ENCODE data around the gene C2orf72.
"Not testable (repeated sequence)": the region's sequence is repeated elsewhere in the genome, so short reads cannot be mapped to it uniquely, and the experiment has no call there.

The C2orf72 gene

DNA sequence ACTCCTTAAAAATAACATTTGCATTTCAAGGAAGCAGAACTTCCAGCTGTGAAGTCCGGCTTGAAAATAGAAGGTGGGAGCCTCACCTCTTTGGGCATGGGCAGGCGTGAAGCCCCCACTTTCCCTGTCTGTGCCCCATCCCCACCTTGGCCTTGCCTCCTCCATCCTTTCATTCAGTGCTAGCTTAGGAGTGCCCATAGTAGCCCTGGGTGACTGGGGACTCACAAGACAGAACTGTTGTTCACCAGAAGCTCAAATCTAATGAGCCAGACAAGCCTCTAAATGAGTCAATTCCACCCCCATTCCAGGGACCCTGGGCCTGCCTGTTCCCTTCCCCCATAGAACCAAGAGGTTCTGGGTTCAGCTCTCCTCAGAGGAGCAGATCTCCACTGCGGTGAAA is 21.4 kb upstream of the C2orf72 start:
- DNase-seq: no peak

DNA sequence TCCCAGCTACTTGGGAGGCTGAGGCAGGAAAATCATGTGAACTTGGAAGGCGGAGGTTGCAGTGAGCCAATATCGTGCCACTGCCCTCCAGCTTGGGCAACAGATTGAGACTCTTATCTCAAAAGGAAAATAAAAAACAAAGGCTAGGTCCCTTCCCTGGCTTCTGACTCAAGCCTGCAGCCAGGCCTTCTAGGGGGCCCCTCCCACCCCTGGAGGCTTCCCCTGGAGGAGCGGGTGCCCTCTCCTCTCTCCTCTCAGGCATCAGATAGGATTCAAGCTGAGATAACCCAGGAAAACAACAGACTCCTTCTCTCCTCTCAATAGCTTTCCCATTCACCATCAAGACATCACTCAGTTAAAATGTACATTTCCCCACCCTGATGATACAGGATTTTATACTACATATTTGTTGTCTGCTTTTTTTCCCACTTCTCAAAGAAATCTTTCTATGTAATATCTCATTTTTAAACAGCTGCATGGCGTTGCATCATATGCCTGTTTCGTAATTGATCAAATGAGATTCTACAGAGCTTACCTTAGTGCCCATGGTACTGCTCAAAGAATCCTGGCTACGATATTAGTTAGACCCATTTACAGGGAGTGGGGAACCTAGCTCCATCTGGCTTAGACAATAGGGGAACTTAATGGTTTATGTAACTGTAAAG is 20.6 kb upstream of the C2orf72 start:
- DNase-seq: no peak

DNA sequence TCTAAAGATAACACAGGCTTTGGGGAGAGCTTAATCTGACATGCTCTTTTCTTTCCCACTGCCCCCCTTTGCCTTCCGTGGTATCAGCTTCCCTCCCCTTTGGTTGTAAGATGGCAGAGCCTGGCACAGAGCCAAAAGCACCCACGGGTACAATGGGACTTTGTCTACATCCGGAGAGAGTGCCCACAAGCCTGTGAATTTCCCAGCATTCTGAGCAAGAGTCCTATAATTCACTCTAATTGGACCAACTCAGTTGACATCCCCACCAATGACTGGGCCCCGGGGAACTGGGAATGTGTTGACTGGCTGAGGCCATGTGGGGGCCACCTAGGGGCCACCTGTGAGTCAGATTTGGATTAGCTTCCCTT is 20.1 kb upstream of the C2orf72 start:
- DNase-seq: no peak

DNA sequence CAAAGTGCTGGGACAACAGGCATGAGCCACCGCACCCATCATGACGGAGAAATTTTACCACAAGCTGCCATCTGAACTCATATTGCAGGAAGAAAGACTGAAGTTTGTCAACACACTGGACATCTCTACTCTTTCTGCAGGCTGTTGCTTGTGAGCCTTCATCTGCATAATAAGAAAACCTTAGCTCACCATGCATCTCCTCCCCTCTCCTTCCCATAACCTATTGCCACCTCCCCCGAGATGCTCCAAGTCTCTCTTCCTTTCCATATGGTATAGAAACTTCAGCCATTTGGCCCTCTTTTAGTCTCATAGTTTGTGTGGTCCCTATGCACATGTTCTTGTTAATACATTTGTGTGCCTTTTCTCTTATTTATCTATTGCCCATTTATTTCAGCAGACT is 19.1 kb upstream of the C2orf72 start:
- DNase-seq: no peak

DNA sequence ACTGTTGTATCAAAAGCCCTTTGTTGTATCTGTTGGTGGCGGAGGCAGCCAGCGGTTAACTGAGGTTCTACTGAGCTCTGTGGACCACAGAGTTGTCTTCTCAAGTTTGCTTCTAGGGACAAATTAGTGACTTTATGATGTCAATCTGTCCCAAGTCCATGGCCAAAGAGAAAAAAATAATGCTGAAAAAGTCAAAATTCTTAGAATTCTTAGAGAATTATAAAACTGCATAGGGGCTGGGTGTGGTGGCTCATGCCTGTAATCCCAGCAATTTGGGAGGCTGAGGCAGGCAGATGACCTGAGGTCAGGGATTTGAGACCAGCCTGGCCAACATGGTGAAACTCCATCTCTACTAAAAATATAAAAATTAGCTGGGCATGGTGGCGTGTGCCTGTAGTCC is 12.3 kb upstream of the C2orf72 start:
- DNase-seq: not testable (repeated sequence)

DNA sequence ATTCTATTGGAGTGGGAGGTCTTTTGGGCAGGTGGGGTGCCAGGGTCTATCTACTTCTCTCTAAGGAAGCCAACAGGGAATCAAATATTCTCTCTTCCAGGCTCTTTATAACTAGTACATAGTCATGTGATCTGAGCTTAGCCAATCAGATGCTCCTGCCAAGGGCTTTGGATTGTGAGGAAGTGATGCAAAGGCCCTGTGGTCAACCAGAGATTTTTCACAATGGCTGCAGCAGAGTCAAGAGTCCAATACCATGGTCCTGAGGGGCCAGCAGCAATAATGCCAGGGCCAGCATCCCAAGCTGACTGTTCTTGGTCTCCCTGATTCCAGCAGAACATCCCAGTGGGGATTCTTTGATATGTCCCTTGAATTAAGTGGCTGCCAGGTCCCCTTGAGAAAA is 8.4 kb upstream of the C2orf72 start:
- no peak for DNase-seq

DNA sequence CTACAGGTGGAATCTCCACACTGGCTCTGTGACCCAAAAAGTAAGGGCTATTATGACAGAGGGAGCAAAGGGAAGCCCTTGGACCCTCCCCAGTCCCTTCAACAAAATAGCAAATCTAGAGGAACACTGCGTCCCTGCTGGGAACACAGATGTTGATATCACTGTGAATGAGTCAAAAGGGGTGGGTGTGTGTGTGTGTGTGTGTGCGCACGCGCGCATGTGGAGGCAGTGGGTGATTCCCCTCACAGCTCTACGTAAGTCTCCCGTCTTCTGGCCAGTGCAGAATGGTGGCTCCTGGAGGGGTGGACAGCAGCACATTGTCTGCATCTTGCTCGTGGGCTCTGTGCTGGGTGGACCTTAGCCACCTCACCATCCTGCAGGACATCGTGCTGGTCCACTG is 7.8 kb upstream of the C2orf72 start:
- no peak for DNase-seq

DNA sequence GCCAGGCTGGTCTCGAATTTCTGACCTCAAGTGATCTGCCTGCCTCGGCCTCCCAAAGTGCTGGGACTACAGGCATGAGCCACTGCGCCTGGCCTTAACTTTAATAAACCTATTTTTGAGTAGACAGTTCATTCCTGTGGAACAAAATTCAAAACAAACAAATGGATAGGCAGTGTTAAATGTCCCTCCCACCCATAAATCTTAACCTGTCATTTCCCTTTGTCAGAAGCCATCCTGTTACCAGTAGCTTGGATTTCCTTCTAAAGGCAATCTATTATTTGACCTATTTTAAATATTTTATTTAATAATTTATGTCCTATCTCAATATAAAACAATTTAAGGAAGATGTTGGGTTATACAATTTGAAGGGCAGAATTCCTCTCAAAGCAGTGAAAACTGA is 6.6 kb upstream of the C2orf72 start:
- no peak for DNase-seq

DNA sequence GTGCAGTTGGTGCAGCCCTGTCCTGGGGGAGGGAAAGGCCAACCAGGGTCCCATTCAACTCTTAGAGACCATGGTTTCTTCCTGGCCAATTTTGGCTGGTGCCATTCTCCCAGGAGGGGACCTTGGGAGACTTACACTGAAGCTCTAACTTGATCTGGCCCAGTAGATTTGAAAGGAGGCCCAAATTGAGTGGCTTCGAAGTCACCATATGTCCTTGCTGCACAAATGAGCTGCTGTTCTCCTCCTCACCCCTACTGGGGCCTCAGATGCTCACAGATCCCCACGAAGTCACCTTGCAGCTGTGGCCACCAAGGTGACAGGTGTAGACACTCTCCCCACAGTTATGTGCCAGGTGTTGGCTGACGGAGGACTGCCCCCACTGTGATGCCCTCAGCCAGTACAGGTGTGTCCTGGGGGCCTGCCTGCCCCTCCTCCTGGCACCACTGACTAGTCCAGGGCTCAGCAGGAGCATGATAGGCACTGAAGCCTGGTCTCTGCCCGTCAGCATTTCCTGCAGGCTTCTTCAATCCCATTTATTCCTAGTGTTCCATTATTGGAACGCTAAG is 4.7 kb upstream of the C2orf72 start:
- no peak for DNase-seq

DNA sequence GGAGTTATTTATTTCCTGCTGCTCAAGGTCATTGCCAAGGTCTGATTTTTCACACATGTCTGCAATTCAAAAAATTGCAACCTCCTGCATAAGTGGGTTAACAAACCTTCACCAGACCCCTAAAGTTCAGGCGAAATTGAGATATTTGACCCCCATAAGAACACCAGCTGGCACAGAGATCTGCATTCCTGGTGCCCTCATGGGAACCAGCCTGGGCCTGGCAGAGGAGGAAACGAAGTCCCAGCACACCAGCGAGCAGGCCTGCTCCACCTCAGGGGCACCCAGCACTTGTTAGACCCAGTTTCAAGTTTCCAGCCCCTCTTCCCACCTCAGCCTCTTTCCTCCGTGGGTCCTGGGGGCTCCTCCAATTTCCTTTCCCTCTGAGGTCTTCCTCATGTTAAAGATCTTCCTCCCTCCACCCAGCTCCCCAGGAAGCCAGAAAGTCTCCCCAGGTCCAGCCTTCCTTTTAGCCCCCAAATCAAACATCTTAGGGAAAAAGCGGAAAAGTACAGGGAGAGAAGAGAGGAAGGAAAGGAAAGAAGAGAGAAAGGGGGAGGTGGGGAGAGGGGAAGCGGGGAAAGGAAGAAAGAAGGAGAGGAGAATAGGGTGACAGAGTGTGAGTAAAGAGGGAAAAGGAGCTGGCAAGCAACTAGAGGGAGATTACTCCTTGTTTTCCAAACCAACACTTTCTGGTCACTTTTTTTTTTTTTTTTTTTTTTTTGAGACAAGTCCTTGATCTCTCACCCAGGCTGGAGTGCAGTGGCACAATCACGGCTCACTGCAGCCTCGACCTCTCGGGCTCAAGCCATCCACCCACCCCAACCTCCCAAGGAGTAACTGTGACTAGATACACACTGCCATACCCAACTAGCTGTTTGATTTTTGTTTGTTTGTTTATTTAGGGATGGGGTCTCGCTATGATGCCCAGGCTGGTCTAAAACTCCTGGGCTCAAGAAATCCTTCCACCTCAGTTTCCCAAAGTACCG is 3.9 kb upstream of the C2orf72 start:
- no peak for DNase-seq

DNA sequence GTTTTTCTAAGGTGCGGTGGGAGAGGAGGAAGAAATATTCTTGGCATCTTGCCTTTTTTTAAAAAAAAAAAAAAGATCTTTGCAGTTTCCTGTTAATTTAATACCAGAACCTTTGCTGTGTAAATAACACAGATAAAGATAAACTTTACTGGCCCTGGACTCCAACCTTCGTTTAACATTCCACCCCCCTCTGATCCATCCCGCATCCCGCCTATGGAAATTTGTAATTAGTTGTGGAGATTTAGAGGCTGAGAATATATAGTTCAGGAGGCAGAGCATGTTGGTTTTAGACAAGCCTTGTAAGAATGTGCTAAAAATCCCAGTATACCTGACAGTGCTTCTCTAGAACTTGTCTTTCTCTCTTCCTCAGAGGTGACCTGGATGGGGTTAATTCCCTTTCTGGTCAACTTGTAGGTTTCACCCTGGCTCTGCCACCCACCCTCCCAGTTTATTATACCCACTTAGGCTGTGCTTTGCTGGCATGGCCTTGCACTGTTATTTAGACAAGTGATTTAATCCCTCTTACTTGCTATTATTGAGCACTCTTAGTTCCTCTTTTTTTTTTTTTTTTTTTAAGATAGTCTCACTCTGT is 2.9 kb upstream of the C2orf72 start:
- no peak for DNase-seq

DNA sequence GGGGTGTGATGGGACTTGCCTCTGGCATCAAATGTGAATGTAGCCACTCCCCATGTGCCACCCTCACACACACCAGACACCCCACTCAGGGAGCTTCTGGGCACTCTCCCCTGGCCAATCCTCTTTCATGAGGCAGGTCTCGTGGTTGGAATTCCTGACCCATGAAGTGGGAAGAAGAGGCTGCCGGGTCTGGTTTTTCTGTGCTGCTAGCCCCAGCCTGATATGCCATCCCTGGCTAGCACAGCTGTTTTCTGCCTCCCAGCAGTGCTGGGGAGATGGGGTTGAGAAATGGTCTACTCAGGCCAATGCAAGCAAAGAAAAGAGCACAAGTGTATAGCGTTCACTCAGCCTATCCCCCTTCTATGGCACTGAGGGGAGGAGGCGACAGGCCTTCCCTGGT is 1.2 kb upstream of the C2orf72 start:
- no peak for DNase-seq

DNA sequence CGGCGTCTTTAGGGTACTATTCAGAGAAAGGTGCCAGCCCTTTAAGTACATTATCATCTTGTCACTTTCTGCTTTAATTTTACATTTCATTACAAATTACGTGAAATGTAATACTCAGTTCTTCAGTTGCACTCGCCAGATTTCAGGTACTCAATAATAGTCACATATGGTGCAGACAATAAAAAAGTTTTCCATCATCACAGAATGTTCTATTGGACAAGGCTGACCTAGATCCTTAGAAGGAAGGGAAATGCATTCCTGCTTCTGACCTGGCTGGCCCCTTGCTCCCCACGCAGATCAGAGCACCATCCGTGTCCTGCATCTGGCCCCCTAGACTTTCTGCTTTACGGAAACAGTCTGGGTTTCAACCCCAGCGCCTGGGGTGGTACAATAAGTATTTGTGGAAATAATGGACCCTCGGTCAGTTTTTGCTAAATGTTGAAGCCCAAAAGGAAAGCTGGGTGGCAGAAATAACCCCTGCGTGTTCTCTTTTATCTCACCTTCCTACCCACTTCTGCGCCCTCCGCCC is 681 bp upstream of the C2orf72 start:
- DNase-seq: no peak

DNA sequence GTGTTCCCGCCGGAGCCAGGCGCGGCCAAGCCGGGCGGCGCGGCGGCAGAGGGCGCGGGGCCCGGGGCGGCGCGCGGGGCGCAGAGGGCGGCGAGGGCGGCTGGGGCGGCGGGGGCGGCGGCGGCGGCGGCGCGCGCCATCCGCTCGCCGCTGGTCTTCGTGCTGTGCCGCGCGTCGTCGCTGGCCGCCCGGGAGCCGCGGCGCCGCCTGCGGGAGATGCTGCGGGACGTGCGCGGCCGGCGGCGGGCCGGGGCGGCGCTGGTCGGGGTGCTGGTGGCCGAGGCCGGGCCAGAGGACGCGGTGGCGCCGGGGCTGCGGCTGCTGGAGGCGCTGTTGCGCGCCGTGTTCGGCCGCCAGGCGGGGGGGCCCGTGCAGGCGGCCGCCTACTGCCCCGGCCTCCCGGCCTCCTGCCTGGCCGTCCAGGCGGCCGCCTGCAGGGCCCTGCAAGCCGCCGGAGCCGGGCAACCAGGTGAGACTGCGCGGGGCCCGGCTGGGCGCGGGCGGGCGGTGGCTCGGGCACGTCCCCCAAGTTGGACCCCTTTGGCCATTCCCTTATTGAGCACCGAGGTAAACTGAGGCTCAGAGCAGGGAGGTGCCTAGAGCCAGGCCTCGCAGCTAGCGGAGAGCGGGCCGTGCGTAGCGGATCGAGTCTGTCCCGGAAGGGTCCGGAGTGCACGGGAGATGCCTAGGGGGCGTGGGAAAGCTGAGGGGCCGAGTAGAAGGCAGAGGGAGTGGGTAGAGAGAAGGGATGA is 584 bp downstream of the C2orf72 start:
- DNase-seq: peak; percentile 31

DNA sequence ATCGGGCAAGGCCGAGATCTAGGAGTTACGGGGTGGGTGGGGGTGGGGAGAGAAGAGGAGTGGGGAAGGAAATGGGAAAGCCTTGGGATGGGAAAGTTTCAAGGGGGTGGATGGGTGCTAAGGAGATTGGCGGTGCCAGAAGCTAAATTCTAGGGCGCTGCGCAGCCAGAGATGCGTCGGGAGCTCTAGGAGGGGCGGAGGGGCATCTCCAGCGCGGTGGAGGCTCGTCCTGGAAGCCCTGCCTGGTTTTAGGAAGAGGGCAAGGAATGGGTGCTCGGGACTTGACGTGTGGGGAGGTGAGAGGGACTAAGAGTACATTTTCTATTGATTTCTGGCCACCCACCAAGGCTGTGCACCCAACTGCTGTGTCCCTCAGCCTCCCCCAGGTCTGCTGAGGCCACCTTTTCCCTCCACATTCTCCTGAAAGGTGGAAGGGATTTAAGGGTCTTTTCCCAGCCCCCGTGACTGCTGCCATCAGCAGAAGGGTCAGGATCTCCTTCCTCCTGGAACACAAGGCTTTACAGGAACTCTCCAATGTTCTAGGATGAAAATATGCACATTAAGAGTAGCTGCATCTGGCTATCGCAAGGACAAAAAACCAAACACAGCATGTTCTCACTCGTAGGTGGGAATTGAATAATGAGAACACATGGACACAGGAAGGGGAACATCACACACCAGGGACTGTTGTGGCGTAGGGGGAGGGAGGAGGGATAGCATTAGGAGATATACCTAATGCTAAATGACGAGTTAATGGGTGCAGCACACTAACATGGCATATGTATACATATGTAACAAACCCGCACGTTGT is 1.4 kb downstream of the C2orf72 start:
- DNase-seq: no peak

DNA sequence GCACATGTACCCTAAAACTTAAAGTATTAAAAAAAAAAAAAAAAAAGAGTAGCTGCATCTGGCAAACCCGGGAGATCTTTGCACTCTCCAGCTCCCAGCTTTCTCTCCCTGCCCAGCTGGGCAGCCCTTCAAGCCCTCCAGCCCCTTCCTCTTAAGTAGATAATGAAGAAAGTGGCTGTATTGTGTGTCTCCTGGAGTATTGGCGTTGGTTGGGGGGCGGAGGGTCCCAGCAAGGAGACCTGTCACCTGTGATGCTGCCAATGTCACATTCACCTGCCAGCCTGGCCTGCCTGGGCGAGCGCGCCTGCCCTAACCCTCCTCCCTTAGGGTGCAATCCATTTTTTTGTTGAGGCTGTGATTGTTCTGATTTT is 2.0 kb downstream of the C2orf72 start:
- no peak for DNase-seq

DNA sequence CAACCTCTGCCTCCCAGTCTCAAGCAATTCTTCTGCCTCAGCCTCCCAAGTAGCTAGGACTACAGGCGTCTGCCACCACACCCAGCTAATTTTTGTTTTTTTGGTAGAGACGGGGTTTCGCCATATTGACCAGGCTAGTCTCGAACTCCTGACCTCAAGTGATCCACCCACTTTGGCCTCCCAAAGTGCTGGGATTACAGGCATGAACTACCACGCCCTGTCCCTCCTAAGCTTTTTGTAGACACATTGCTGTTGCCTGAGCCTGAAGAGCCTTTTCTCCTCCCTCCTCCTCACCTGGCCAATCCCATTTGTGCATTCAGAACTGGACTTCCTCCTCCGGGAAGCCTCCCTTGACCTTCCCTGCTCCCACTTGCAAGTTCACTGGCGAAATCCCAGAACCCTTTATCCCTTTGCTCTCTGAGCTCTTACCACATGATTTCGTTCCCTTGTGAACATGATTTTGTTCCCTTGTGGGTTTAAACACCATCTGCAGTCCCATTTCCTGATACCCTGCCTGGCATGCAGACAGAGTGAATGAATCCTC is 2.6 kb downstream of the C2orf72 start:
- DNase-seq: no peak

DNA sequence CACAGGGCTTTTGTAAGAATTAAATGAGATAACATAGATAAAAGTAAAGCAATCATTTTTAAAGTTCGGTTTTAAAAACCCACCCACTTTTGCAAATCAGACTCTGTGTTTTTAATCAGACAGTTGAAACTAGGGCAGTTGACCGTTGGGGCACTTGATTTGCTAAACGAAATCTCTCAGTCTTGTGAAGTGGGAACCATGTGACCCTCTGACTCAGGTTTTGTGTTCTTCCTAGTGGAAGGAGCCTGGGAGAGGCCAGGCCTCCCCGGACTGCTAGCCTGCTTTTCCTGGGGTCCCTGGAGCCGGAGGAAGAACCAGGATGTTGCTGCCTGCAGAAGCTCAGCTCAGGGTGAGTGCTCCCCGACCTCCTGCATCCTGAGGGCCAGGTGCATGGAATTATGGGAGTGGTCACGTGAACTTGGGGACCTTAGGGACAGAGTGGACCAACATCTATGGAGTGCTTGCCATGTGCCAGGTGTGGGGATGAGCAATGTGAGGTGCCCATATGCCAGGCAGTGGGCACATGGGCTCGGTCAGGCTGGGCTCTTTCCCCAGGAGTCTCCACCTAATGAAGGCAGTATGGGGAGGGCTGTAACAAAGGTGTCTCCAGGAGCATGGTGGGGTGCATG is 3.9 kb downstream of the C2orf72 start:
- no peak for DNase-seq

DNA sequence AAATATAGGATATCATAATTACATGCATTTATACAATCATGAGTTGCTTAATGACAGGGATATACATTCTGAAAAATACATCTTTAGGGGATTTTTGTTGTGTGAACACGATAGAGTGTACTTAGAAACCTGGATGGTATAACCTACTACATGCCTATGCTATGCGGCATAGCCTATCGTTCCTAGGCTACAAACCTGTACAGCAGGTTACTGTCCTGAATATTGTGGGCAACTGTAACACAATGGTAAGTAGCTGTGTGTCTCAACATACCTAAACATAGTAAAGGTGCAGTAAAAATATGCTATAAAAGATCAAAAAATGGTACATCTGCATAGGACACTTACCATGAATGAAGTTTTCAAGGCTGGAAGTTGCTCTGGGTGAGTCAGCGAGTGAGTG is 6.5 kb downstream of the C2orf72 start:
- no peak for DNase-seq

DNA sequence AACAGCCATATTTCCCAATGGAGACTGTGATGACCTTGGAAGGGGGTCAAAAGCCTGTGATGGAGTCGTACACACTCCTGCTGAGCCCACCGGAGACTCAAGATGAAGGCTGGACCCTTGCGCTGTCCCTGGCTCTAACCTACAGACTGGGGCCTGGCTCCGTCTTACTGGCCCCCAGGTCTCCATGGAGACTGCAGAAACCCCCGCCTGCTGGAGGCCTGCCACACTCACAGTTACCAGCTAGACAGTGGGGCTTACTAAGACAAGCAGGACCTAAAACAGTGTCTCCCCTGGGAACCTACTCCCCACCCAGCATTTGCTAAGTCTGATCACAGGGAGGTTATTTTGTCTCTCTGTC is 9.6 kb downstream of the C2orf72 start:
- no peak for DNase-seq

DNA sequence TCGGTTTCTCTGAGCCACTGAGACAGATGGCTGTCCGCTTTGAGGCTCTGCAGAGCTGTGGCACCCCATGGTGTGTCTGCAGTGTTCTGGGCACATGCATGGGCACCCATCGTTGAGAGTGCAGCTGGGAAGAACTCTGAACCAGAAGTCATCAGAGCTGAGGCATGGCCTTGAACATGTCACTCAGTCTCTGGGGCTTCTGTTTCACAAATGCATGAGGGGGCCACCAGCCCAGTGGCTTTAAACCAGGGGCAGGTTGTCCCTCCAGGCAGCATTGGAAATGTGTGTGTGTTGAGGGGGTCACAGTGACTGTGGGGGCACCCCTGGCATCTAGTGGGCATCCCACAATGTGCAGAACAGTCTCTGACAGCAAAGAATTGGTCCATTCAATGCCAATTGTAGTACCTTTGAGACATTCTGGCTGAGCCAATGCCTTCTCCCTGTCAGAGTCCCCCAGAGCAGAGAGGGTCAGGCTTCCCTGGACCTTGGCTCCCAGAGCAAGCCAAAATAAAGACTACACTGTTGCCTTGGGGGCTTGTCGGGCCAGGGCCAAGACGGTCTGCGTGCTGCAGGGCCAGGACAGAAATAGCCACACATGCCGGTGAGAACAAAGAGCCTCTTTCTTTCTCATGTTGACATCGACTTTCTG is 10.1 kb downstream of the C2orf72 start:
- no peak for DNase-seq
